ENCODE results near the gene BACH1. TPM values are rescaled to one million over a fixed set of nuclear protein-coding genes. Genes with fewer than 3 reads are reported as not detected.

Gene BACH1
- total RNA-seq, 2 experiments from 2014 or later, result 27.3 to 28.2 TPM

GRCh38 chr21:29309703-29310102 is 11.0 kb downstream of the BACH1 start:
- Mint-ChIP-seq H3K27ac (no peak overlapping the region), H3K4me1 (ENCODE audit: low read depth) (peaks cover 65% of the 10 kb centered on the region), H3K9me3 (peaks cover 1% of the 10 kb centered on the region), H3K4me3 (no peak overlapping the region), H3K36me3 (ENCODE audit: low read depth) (peaks cover 23% of the 10 kb centered on the region), H3K27me3 (no peaks in the 10 kb centered on the region)
- ChIA-PET CTCF (interaction anchor here (1.1 kb wide), 1 partner anchor 10 kb away, joined by 3 read pairs; no protein-coding TSS in a partner anchor), POLR2A (no interaction called here)
- no peak for ATAC-seq
- no peak for TF ChIP-seq CTCF (IDR thresholded peaks at IDR 0.05)
- DNase-seq, result no peak
- intact Hi-C loops (cut with micrococcal nuclease), result no loop called here

GRCh38 chr21:29311802-29312201 is 13.1 kb downstream of the BACH1 start:
- ChIA-PET POLR2A (no interaction called here), CTCF (no interaction called here)
- DNase-seq (no peak), ATAC-seq (no peak)
- TF ChIP-seq CTCF (IDR thresholded peaks at IDR 0.05), result no peak
- H3K27ac Mint-ChIP-seq, result no peak overlapping the region
- intact Hi-C loops (cut with micrococcal nuclease), result no loop called here
- no peaks in the 10 kb centered on the region for H3K27me3 Mint-ChIP-seq
- peaks cover 1% of the 10 kb centered on the region for H3K9me3 Mint-ChIP-seq
- no peak overlapping the region for H3K4me3 Mint-ChIP-seq
- H3K36me3 Mint-ChIP-seq (ENCODE audit: low read depth), result peaks cover 16% of the 10 kb centered on the region
- peaks cover 60% of the 10 kb centered on the region for H3K4me1 Mint-ChIP-seq (ENCODE audit: low read depth)

- peaks cover 1% of the 10 kb centered on the region for H3K9me3 Mint-ChIP-seq
- no peak for TF ChIP-seq CTCF (IDR thresholded peaks at IDR 0.05)
- intact Hi-C loops (cut with micrococcal nuclease), result no loop called here
- H3K36me3 Mint-ChIP-seq (ENCODE audit: low read depth), result peaks cover 20% of the 10 kb centered on the region
- no peak overlapping the region for H3K4me3 Mint-ChIP-seq
- DNase-seq (no peak), ATAC-seq (no peak)
- H3K27me3 Mint-ChIP-seq, result no peaks in the 10 kb centered on the region
- H3K27ac Mint-ChIP-seq, result no peak overlapping the region
- peaks cover 61% of the 10 kb centered on the region for H3K4me1 Mint-ChIP-seq (ENCODE audit: low read depth)
- ChIA-PET CTCF (interaction anchor here (1.3 kb wide), 1 partner anchor 12 kb away, joined by 3 read pairs; no protein-coding TSS in a partner anchor), POLR2A (interaction anchor here (0.9 to 2.3 kb wide), 2 partner anchors 10 to 12 kb away, joined by 3 to 7 read pairs; no protein-coding TSS in a partner anchor)
These were observed 14.3 kb downstream of the BACH1 start for GRCh38 chr21:29312981-29313380.

GRCh38 chr21:29313662-29314408 is 15.1 kb downstream of the BACH1 start:
- ATAC-seq (no peak), DNase-seq (no peak)
- H3K4me3 Mint-ChIP-seq, result no peak overlapping the region
- H3K4me1 Mint-ChIP-seq (ENCODE audit: low read depth), result peaks cover 65% of the 10 kb centered on the region
- peaks cover 20% of the 10 kb centered on the region for H3K36me3 Mint-ChIP-seq (ENCODE audit: low read depth)
- POLR2A ChIA-PET, result interaction anchor here (1.1 to 2.3 kb wide), 3 partner anchors 11 to 23 kb away, joined by 3 to 7 read pairs (median 4); no protein-coding TSS in a partner anchor
- no peak overlapping the region for H3K27ac Mint-ChIP-seq
- intact Hi-C loops (cut with micrococcal nuclease), result no loop called here
- no peaks in the 10 kb centered on the region for H3K27me3 Mint-ChIP-seq
- TF ChIP-seq CTCF (IDR thresholded peaks at IDR 0.05), result no peak
- CTCF ChIA-PET, result interaction anchor here (0.8 to 1.5 kb wide), 6 partner anchors 11 to 150 kb away, joined by 3 to 6 read pairs (median 3); no protein-coding TSS in a partner anchor
- H3K9me3 Mint-ChIP-seq, result peaks cover 1% of the 10 kb centered on the region

- POLR2A ChIA-PET, result interaction anchor here (0.9 to 2.3 kb wide), 4 partner anchors 13 to 27 kb away, joined by 3 to 7 read pairs (median 4); no protein-coding TSS in a partner anchor
- Mint-ChIP-seq H3K4me3 (no peak overlapping the region), H3K9me3 (peaks cover 2% of the 10 kb centered on the region), H3K27ac (peak overlapping the region; percentile 47), H3K4me1 (ENCODE audit: low read depth) (peaks cover 69% of the 10 kb centered on the region), H3K27me3 (no peaks in the 10 kb centered on the region), H3K36me3 (ENCODE audit: low read depth) (peaks cover 18% of the 10 kb centered on the region)
- DNase-seq (no peak), ATAC-seq (no peak)
- CTCF ChIA-PET, result interaction anchor here (1.0 to 1.3 kb wide), 4 partner anchors 16 to 151 kb away, joined by 3 to 6 read pairs (median 4); partner anchors contain the start of gene BACH1
- TF ChIP-seq CTCF (IDR thresholded peaks at IDR 0.05), result no peak
- intact Hi-C loops (cut with micrococcal nuclease), result no loop called here
These were observed 16.5 kb downstream of the BACH1 start for GRCh38 chr21:29315131-29315749.
